ENCODE measurements around the gene LCP1. TPM values are rescaled to one million over a fixed set of nuclear protein-coding genes. Genes with fewer than 3 reads are reported as not detected.

LCP1 gene
- total RNA-seq, 2 experiments from 2014 or later = 266 to 276 TPM

GRCh38 chr13:46185634-46186033, 3.7 kb upstream of the LCP1 start:
- peaks cover 33% of the 10 kb centered on the region for H3K4me1 ChIP-seq (ENCODE audit: insufficient read depth, low read length)
- POLR2A ChIA-PET = interaction anchor here (1.0 to 1.5 kb wide), 4 partner anchors 13 to 25 kb away, joined by 3 to 5 read pairs (median 3); no protein-coding TSS in a partner anchor

GRCh38 chr13:46184277-46184699, 2.3 kb upstream of the LCP1 start:
- peak; percentile 74 for TF ChIP-seq CTCF (IDR thresholded peaks at IDR 0.05)
- no peaks in the 10 kb centered on the region for H3K27me3 ChIP-seq (ENCODE audit: control insufficient read depth in 1 of 2, insufficient read depth in 2 of 2, low read length in 2 of 2)
- H3K9me3 ChIP-seq (ENCODE audit: control insufficient read depth in 1 of 2, insufficient read depth in 1 of 2, low read length in 2 of 2) = no peaks in the 10 kb centered on the region
- Mint-ChIP-seq H3K27ac (peak overlapping the region; percentile 98), H3K4me1 (ENCODE audit: low read depth) (peaks cover 47% of the 10 kb centered on the region), H3K27me3 (no peaks in the 10 kb centered on the region), H3K36me3 (ENCODE audit: low read depth) (peaks cover 18% of the 10 kb centered on the region), H3K4me3 (peak overlapping the region; percentile 76), H3K9me3 (no peaks in the 10 kb centered on the region)
- H3K36me3 ChIP-seq (ENCODE audit: insufficient read depth, low read length) = no peaks in the 10 kb centered on the region
- intact Hi-C loops (cut with DNase I, micrococcal nuclease) = loop anchor here (1.0 to 10.0 kb wide), 5 partner anchors 13 to 849 kb away; partner anchors contain the start of gene ZC3H13 (in 1 of the 2)
- ChIA-PET POLR2A (interaction anchor here (1.0 to 1.5 kb wide), 3 partner anchors 12 to 18 kb away, joined by 3 to 5 read pairs (median 3); no protein-coding TSS in a partner anchor), CTCF (interaction anchor here (1.3 to 3.1 kb wide), 2 partner anchors 8 to 24 kb away, joined by 5 to 19 read pairs; no protein-coding TSS in a partner anchor)
- H3K27ac ChIP-seq (ENCODE audit: low read depth in 1 of 2, low read length in 2 of 2) = peak overlapping the region; percentile 84 to 91
- peaks cover 33% of the 10 kb centered on the region for H3K4me1 ChIP-seq (ENCODE audit: insufficient read depth, low read length)
- ATAC-seq (ENCODE audit: poor library complexity) (peak; percentile 56), DNase-seq (peak; percentile 51 to 90 (median 66))
- peak overlapping the region; percentile 21 for H3K4me3 ChIP-seq (ENCODE audit: low read length)

More at GRCh38 chr13:46185634-46186033, 3.7 kb upstream of the LCP1 start:
- H3K27ac Mint-ChIP-seq = peak overlapping the region; percentile 98
- H3K36me3 Mint-ChIP-seq (ENCODE audit: low read depth) = peaks cover 10% of the 10 kb centered on the region
- H3K27me3 Mint-ChIP-seq = no peaks in the 10 kb centered on the region
- TF ChIP-seq CTCF (IDR thresholded peaks at IDR 0.05) = no peak
- no peaks in the 10 kb centered on the region for H3K9me3 Mint-ChIP-seq
- CTCF ChIA-PET = interaction anchor here (1.3 to 3.1 kb wide), 2 partner anchors 9 to 26 kb away, joined by 5 to 19 read pairs; no protein-coding TSS in a partner anchor
- Histone ChIP-seq H3K27ac (ENCODE audit: low read depth in 1 of 2, low read length in 2 of 2) (peak overlapping the region in 1 of 2 donors; percentile 91), H3K27me3 (ENCODE audit: control insufficient read depth in 1 of 2, insufficient read depth in 2 of 2, low read length in 2 of 2) (no peaks in the 10 kb centered on the region), H3K36me3 (ENCODE audit: insufficient read depth, low read length) (no peaks in the 10 kb centered on the region), H3K4me3 (ENCODE audit: low read length) (no peak overlapping the region), H3K9me3 (ENCODE audit: control insufficient read depth in 1 of 2, insufficient read depth in 1 of 2, low read length in 2 of 2) (no peaks in the 10 kb centered on the region)
- peaks cover 39% of the 10 kb centered on the region for H3K4me1 Mint-ChIP-seq (ENCODE audit: low read depth)
- intact Hi-C loops (cut with DNase I, micrococcal nuclease) = loop anchor here in 1 of 2 experiments (2.0 to 10.0 kb wide), 4 partner anchors 15 to 851 kb away; no protein-coding TSS in a partner anchor
- H3K4me3 Mint-ChIP-seq = no peak overlapping the region
- ATAC-seq (ENCODE audit: poor library complexity) (no peak), DNase-seq (no peak)

GRCh38 chr13:46183018-46183946, 1.3 kb upstream of the LCP1 start:
- H3K27ac ChIP-seq (ENCODE audit: low read depth in 1 of 2, low read length in 2 of 2) = peak overlapping the region; percentile 84 to 91
- Mint-ChIP-seq H3K36me3 (ENCODE audit: low read depth) (peaks cover 23% of the 10 kb centered on the region), H3K27ac (peak overlapping the region; percentile 98), H3K4me3 (peak overlapping the region; percentile 76), H3K27me3 (no peaks in the 10 kb centered on the region), H3K9me3 (no peaks in the 10 kb centered on the region), H3K4me1 (ENCODE audit: low read depth) (peaks cover 53% of the 10 kb centered on the region)
- DNase-seq (no peak), ATAC-seq (ENCODE audit: poor library complexity) (no peak)
- no peaks in the 10 kb centered on the region for H3K9me3 ChIP-seq (ENCODE audit: control insufficient read depth in 1 of 2, insufficient read depth in 1 of 2, low read length in 2 of 2)
- TF ChIP-seq CTCF (IDR thresholded peaks at IDR 0.05) = no peak
- H3K36me3 ChIP-seq (ENCODE audit: insufficient read depth, low read length) = peaks cover under 1% of the 10 kb centered on the region
- peaks cover 34% of the 10 kb centered on the region for H3K4me1 ChIP-seq (ENCODE audit: insufficient read depth, low read length)
- ChIA-PET POLR2A (interaction anchor here (0.7 to 15.5 kb wide), 6 partner anchors 13 to 131 kb away, joined by 3 to 217 read pairs (median 12); partner anchors contain the start of genes LRRC63 and ZC3H13), CTCF (interaction anchor here (1.3 to 6.0 kb wide), 3 partner anchors 15 to 23 kb away, joined by 3 to 46 read pairs (median 4); no protein-coding TSS in a partner anchor)
- H3K4me3 ChIP-seq (ENCODE audit: low read length) = peak overlapping the region; percentile 21
- intact Hi-C loops (cut with DNase I, micrococcal nuclease) = loop anchor here (2.0 to 10.0 kb wide), 4 partner anchors 20 to 848 kb away; partner anchors contain the start of gene ZC3H13 (in 1 of the 2)
- no peaks in the 10 kb centered on the region for H3K27me3 ChIP-seq (ENCODE audit: control insufficient read depth in 1 of 2, insufficient read depth in 2 of 2, low read length in 2 of 2)

Data from CD4-positive, alpha-beta T cell (primary cell).